Thyroid gland (tissue), 4 donors: ENCODE results near the gene SMCHD1. TPM values are rescaled to one million over a fixed set of nuclear protein-coding genes. Genes with fewer than 3 reads are reported as not detected.
A peak's percentile ranks its signal among the peaks of the same experiment; 100 is the strongest.

Experiments used
- DNase-seq, 2 donors: peaks; one replicate each; pipeline ENCODE4 v3.0.0-alpha.2; 2019
- H3K27ac ChIP-seq, 3 donors: fragments of 200-600 bp; sonication (generic); 1 replicate in 2 of 3; 2 replicates in 1 of 3; pipeline ENCODE4 v1.5.1; 2016 to 2019; ENCODE audit warnings: mild to moderate bottlenecking in 1 of 3, moderate library complexity in 1 of 3
- H3K27me3 ChIP-seq: fragments of 200-600 bp; sonication (generic); one replicate; pipeline ENCODE4 v1.5.1; 2019
- H3K36me3 ChIP-seq, 2 donors: fragments of 200-600 bp; sonication (generic); one replicate each; pipeline ENCODE4 v1.5.1; 2016 to 2019
- H3K4me1 ChIP-seq, 2 donors: fragments of 200-600 bp; sonication (generic); one replicate each; pipeline ENCODE4 v1.5.1; 2017 to 2019
- H3K4me3 ChIP-seq, 3 donors: fragments of 200-600 bp; sonication (generic); replicated peaks in 1 of 3; 1 replicate in 2 of 3; 2 replicates in 1 of 3; pipeline ENCODE4 v1.5.1; 2016; ENCODE audit warnings: mild to moderate bottlenecking in 1 of 3
- H3K9me3 ChIP-seq: fragments of 200-600 bp; sonication (generic); one replicate; pipeline ENCODE4 v1.5.1; 2017
- CTCF ChIP-seq, 6 experiments: fragments of 200-600 bp in 3 of 6; fragments of 450-650 bp in 3 of 6; sonication (generic) in 3 of 6; IDR thresholded peaks; one replicate each; pipeline ENCODE4 v1.5.1; 2016 to 2019; ENCODE audit warnings: antibody characterized with exemption in 6 of 6, mild to moderate bottlenecking in 2 of 6, inconsistent platforms in 1 of 6, moderate library complexity in 1 of 6
- POLR2A ChIP-seq, 2 donors: fragments of 450-650 bp; IDR thresholded peaks; one replicate each; pipeline ENCODE4 v1.6.1; 2017; ENCODE audit warnings: antibody characterized with exemption in 2 of 2, mild to moderate bottlenecking in 2 of 2, moderate library complexity in 1 of 2
- WGBS, 2 donors: methylation state at CpG; one replicate each; pipeline ENCODE4 v1.1.5; 2017; 5-methylcytosine and 5-hydroxymethylcytosine counted together
- intact Hi-C: fragments of 100-400 bp; cut with DNase I; formaldehyde crosslinking; loops from one replicate; pipeline ENCODE4 v1.15.1; 2023
- total RNA-seq, 4 donors: library from RNA; depleted of rRNA; stranded (reverse); fragments of >200 nt; gene quantifications; one replicate each; pipeline ENCODE4 v1.2.3, GENCODE V29; 2016

SMCHD1 gene
- total RNA-seq, result 100 to 1,000 TPM in 1 of 4 donors, 10 to 100 TPM in 3; 70.7 to 125 (median 76.8) TPM

- intact Hi-C loops, result loop anchor here (10.0 kb wide), 1 partner anchor 81 kb away; the partner anchor contains the start of genes METTL4 and NDC80
- WGBS, 2 donors, result 0% methylated on average over 11 to 29 of the region's 100 CpGs
- peak; percentile 93 to 94 for DNase-seq
These were observed at the start of gene SMCHD1 for GRCh38 chr18:2655178-2655953. SMCHD1 (plus strand) TSS chr18:2655726; CDS start chr18:2656076, 350 bp downstream.

GRCh38 chr18:2606335-2606734, 49.2 kb upstream of the SMCHD1 start:
- TF ChIP-seq CTCF (IDR thresholded peaks at IDR 0.05), result no peak
- no peak for TF ChIP-seq POLR2A (IDR thresholded peaks at IDR 0.05)
- no peak overlapping the region for H3K27ac ChIP-seq
- no peaks in the 10 kb centered on the region for H3K36me3 ChIP-seq
- intact Hi-C loops, result no loop called here
- no peak overlapping the region for H3K4me3 ChIP-seq
- DNase-seq, result no peak
- H3K4me1 ChIP-seq, result no peaks in the 10 kb centered on the region
- WGBS, 2 donors, result 78 to 86% methylated on average over 2 of the region's 2 CpGs
- H3K9me3 ChIP-seq, result no peaks in the 10 kb centered on the region
- H3K27me3 ChIP-seq, result no peaks in the 10 kb centered on the region

More at GRCh38 chr18:2655178-2655953, at the start of gene SMCHD1:
- TF ChIP-seq CTCF (IDR thresholded peaks at IDR 0.05) (peak in 1 of 6 experiments; percentile 9), POLR2A (IDR thresholded peaks at IDR 0.05) (peak; percentile 11 to 93)
- Histone ChIP-seq H3K9me3 (no peaks in the 10 kb centered on the region), H3K27ac (peak within 1 kb of the TSS; percentile 90 to 95 (median 95)), H3K4me1 (peaks cover 15 to 17% of the 10 kb centered on the region in 2 donors), H3K4me3 (peak within 1 kb of the TSS; percentile 51 to 95 (median 84)), H3K27me3 (no peaks in the 10 kb centered on the region), H3K36me3 (no peaks in the 10 kb centered on the region)

- intact Hi-C loops, result no loop called here
- H3K27ac ChIP-seq, result no peak overlapping the region
- no peaks in the 10 kb centered on the region for H3K9me3 ChIP-seq
- WGBS, 2 donors, result 92 to 97% methylated on average over 2 of the region's 2 CpGs
- H3K4me3 ChIP-seq, result no peak overlapping the region
- H3K36me3 ChIP-seq, result no peaks in the 10 kb centered on the region
- TF ChIP-seq POLR2A (IDR thresholded peaks at IDR 0.05) (no peak), CTCF (IDR thresholded peaks at IDR 0.05) (no peak)
- no peaks in the 10 kb centered on the region for H3K27me3 ChIP-seq
- no peak for DNase-seq
- no peaks in the 10 kb centered on the region for H3K4me1 ChIP-seq
These were observed 45.9 kb upstream of the SMCHD1 start for GRCh38 chr18:2609604-2610003.

GRCh38 chr18:2610549-2610948, 45.0 kb upstream of the SMCHD1 start:
- H3K9me3 ChIP-seq, result no peaks in the 10 kb centered on the region
- H3K27me3 ChIP-seq, result no peaks in the 10 kb centered on the region
- WGBS, 2 donors, result 92 to 94% methylated on average over 5 of the region's 5 CpGs
- no peaks in the 10 kb centered on the region for H3K36me3 ChIP-seq
- no peak overlapping the region for H3K4me3 ChIP-seq
- no peak for TF ChIP-seq POLR2A (IDR thresholded peaks at IDR 0.05)
- TF ChIP-seq CTCF (IDR thresholded peaks at IDR 0.05), result no peak
- H3K27ac ChIP-seq, result no peak overlapping the region
- intact Hi-C loops, result no loop called here
- no peak for DNase-seq
- H3K4me1 ChIP-seq, result no peaks in the 10 kb centered on the region

- 89 to 93% methylated on average over 1 of the region's 1 CpG for WGBS, 2 donors
- DNase-seq, result no peak
- H3K27ac ChIP-seq, result no peak overlapping the region
- TF ChIP-seq CTCF (IDR thresholded peaks at IDR 0.05) (no peak), POLR2A (IDR thresholded peaks at IDR 0.05) (no peak)
- no peaks in the 10 kb centered on the region for H3K27me3 ChIP-seq
- intact Hi-C loops, result no loop called here
- no peaks in the 10 kb centered on the region for H3K36me3 ChIP-seq
- no peaks in the 10 kb centered on the region for H3K9me3 ChIP-seq
- no peak overlapping the region for H3K4me3 ChIP-seq
- no peaks in the 10 kb centered on the region for H3K4me1 ChIP-seq
These were observed 42.5 kb upstream of the SMCHD1 start for GRCh38 chr18:2612996-2613395.
